GM19372 (cell line): ENCODE data around the gene EPC2.
A peak's percentile ranks its signal among the peaks of the same experiment; 100 is the strongest.

Experiments
- ATAC-seq: cut with Tn5 transposase; IDR thresholded peaks from one replicate; pipeline ENCODE4 v1.9.1; 2021; ENCODE audit warnings: mild to moderate bottlenecking, low read depth, moderate library complexity; ENCODE audit not compliant: unreplicated experiment

EPC2 gene

DNA sequence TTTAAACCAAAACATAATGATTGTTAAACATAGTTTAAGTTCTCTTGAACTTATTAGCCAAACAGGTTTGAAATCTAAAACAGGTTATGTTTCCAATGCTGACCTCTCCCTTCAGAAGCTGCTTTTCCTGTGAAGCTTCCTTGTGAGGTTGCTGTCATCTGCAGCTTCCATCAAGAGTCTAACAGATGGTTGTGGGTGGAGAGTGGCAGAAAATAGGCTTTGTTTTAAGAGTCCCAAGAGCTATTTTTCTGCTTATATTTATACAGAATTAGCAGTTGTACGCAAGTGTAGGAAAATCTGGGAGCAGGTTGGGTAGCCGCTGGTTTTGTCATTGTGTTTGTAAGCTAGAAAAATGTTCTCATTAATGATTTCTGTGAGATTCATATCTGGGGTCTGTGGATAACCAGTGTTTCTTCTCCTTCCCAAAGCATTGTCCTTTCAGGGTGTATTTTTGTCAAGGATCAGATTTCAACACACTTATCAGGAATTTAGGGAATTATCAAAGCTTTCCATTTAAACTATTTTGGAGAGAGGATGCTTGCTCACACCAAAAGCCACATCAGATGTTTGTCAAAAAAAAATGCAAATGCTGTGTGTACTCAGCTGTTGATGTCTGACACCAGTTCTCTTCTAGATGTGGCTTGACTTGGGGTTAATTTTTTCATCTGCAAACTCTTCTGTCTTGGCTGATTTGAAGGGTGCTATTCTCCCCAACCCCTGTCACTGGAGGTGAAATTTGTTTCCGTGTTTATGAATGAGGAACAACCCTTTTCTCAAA is 152.4 kb downstream of the EPC2 start:
- ATAC-seq: no peak

DNA sequence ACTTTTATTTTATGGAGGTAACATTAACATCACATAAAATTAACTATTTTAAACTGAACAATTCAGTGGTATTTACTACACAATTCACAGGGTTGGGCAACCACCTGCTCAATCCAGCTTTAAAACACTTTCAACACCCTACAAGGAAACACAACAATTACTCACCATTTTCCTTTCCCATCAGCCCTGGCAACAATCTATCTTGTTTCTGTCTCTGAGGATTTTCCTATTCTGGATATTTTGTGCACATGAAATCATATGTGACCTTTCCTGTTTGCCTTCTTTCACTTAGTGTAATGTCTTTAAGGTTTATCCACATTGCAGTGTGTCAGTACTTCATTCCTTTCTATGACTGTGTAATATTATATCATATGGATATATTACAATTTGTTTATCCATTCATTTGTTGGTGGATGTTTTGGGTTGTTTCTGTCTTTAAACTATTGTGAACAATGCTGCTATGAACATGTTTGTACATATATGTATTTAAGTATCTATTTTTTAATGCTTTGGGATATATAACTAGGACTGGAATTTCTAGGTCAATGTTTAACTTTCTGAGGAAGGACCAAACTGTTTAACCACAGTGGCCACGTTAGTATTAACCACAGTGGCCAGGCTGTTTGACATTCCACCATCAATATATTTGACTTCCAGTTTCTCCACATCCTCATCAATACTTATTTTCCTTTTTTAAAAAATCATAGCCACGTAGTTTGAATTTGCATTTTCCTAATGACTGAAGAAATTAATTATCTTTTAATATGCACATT is 158.1 kb downstream of the EPC2 start:
- no peak for ATAC-seq

DNA sequence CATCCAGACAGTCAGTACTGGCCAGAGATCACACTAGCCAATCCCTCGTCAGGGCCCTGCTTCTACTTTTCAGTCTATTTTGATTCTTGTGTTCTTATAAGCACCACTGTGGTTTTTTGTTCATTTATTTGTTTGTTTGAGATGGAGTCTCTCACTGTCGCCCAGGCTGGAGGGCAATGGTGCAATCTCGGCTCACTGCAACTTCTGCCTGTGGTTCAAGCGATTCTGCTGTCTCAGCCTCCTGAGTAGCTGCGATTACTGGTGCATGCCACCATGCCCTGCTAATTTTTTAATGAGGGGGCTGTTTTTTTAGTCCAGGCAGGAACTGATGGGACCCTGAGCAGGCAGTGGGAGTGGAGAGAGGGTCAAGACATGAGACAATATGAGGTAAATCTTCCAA is 165.5 kb downstream of the EPC2 start:
- ATAC-seq: no peak

DNA sequence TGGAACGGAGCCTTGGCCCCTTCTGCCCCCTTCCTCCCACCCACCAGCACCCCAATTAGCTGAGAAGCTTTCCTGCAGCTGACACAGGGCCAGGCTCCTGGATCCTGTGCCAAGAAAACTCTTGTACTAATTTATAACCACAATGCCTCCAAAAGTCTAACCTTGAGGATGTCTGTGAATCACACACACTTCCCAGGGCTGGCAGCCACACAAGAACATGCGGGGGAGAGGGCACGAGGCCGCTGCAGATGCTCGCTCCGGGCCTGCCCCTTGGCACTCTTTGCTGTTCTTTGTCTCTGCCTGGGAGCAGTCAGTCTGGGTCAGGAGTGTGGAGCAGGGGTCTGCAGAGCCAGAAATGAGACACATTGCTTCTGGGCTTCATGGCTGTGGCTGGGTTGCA is 167.8 kb downstream of the EPC2 start:
- no peak for ATAC-seq

DNA sequence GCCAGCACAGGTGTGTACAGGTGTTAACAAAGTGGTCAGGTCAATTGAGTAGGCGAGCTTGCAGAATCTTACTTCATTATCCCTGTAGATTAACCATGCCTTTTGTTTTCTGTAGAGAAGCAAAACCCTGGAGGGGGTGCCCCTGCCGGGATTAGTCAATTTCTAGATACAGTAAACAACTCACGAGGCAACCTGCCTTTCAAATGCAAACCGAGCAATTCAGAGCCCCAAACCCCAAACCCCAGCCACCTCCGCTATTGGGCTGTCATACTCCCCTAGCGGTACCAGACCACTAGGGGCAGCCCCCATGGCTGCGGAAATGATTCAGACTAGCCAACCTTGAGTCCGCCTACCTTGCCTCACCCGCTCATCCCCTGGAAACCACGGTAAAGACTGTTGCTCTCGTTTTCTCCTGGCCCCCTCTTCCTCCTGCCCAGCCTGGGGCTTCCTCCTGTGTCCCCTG is 169.1 kb downstream of the EPC2 start:
- peak; percentile 99 for ATAC-seq

DNA sequence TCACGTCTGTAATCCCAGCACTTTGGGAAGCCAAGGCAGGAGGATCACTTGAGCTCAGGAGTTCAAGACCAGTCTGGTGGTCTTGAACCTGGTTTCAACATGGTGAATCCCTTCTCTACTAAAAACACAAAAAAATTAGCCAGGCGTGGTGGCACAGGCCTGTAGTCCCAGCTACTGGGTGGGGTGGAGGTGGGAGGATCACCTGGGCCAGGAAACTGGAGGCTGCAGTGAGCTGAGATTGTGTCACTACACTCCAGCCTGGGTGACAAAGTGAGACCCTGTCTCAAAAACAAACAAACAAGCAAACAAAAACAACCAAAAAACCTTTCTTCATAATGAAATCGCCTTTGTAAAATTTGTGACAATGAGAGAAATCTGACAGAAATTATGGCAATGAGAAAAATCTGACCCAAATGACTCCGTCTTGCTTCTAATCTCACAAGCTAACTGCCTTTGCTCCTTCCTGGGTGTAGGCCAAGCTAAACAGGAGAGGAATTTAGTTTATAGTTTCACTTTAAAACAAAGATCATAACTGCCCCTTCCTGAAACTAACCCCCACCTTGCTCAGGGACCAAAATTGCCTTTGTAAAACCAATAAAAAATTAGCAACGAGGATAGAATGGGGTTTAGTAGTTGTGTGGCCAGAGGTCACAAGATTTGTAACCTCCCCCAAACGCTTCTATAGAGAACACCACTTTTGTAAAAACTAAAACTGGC is 169.8 kb downstream of the EPC2 start:
- peak; percentile 5 for ATAC-seq

DNA sequence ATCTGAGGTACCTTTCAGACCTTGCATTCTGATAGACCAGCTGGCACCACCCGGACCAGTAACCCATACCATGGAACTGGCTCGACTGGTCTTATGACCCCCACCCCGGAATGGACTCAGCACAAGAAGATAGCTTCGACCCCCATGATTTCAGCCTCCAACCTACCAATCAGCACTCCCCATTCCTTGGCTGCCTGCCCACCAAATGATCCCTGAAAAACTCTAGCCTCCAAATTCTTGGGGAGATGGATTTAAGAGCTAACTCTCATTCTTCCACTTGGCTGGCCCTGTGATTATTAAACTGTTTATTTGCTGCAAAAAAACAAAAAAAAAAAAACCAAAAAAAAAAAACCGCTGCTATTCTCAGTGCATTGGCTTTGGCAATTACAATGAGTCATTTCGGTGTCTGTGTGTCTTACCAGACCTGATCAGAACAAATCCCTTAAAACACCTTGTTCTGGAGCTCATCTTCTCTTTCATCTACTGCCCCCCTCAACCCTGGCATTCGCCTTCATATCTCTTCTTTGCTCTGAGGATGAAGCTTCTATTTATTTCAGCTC is 170.4 kb downstream of the EPC2 start:
- no peak for ATAC-seq

DNA sequence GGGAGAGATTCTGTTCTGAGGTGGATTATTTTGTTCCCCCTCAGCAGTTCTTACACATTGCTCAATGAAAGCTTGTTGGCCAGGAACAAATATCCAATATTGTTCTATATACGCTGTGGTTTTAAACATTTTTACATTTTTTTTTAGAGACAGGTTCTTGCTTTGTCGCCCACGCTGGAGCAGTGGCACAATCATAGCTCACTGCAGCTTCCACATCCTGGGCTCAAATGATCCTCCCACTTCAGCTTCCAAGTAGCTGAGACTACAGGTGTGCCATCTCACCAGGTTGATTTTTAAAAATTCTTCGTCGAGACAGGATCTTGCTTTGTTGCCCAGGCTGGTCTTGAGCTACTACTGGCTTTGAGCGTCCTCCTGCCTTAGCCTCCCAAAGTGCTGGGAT is 171.6 kb downstream of the EPC2 start:
- ATAC-seq: no peak

DNA sequence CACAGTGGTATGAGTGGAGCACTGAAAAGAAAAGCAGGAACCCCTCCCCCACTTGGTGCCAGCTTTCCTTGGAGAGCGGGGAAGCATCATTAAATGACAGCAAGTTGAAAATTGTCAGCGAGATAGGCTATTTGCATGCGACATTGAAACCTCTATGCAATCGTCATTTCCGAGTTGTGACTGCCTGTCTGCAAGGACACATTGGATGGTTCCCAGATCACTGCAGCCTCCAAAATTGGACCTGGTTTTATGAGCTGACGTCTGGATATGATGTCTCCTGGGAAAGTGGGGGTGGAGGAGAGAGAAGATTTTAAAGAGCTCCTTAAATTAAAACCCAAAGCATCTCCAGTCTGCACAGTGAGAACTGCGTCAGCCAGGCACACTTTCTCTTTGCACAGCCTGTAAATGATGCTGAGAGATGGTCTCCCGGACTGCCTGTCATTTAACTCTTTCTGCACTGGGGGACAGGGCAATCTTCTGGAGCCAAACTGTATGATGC is 172.7 kb downstream of the EPC2 start:
- no peak for ATAC-seq

DNA sequence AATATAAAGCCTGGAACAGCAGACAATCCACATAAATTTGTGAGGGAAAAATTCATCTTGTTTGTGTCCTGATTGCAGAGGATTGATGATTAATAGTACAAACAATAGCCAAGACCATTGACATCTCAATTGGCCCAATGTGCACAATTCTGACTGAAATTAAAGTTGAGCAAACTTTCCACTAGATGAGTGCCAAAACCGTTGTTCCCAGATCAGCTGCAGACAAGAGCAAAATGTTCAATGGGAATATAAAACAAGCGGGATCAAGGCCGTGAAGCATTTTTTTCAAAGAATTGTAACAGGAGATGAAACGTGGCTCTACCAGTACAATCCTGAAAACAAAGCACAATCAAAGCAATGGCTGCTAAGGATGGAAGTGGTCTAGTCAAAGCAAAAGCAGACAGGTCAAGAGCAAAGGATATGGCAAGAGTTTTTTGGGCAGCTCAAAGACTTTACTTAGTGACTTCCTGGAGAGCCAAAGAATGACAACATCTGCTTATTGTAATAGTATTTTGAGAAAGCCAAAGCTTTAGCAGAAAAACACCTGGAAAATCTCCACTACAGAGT is 174.6 kb downstream of the EPC2 start:
- no peak for ATAC-seq

DNA sequence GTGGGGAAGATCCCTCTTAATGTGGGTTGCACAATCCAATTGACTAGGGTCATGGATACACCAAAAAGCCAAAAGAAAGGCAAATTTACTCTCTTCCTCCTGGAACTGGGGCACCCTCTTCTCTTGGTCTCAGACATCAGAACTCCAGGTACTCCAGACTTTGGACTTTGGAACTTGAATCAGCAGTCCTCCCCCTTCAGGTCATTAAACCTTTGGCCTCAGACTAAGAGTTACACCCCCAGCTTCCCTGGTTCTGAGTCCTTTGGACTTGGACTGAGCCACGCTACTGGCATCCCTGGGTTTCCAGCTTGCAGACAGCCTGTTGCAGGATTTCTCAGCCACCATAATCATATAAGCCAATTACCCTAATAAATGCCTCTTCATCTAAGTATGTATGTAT is 179.6 kb downstream of the EPC2 start:
- ATAC-seq: no peak

DNA sequence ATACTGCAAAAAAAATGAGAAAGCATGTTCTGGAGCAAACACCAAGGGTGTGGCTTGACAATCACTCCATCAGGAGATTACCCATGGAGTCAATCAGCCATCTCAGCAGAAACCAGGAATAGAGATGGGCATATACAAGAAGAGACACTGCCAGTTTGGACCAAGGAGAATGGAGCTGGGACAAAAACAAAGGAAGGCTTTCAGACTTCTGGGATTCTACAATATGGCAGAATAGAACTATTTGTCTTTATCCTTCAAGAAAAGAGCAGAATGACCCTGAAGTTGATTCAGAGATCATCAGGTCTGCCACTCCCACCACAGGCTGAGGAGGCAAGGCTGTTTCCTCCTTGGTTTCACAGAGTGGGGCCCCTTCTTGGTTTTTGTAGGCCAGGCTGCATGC is 182.2 kb downstream of the EPC2 start:
- no peak for ATAC-seq

DNA sequence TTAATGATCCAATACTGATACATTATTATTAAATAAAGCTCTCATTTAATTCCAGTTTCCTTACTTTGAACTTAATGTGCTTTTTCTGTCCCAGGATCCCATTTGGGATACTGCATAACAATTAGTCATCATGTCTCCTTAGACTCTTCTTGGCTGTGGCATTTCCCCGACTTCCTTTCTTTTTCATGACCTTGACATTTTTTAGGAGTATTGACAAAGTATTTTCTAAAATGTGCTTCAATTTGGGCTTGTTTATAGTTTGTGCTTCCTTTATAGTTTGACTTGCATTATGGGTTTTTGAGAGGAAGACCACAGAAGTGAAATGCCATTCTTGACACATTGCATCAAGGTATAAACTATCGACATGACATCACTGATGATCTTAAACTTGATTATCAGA is 184.4 kb downstream of the EPC2 start:
- no peak for ATAC-seq

DNA sequence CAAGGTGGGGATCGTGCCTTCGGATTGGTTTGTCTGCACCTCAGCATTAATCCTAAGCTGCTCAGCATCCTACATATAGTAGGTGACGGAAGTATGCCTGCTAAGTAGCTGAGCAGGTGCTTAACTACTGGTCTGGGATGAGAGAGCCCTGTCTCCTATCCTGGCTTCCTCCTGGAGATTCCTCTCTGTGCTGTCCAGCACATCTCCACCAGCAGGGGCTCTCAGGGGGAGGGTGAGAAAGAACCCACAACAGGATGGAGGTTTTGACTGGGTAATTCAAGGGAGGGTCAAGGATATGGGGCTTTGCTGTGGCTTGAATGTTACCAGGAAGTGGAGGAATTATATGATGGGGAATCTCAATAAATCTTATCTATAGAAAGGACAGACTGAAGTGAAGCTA is 185.1 kb downstream of the EPC2 start:
- ATAC-seq: no peak

DNA sequence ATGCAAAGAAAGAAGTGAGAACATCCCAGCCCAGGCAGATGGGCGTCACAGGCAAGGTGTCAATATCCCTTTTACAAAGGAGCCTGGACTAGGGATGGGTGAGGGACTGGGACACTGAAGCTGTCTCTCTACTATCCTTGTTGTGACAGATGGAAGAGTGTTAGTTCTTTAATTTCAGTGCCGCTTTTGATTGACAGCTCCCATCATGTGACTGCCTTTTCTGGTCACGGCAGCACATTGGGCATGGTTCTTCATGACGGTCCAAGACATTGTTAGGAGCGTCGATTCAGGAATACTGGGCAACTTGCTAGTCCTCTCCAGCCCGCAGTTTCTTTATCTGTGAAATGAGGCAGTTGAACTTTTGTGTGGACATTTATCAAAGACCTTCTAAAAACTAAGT is 188.1 kb downstream of the EPC2 start:
- no peak for ATAC-seq
